GM18498 (cell line): ENCODE data around the gene OLIG1.

Experiments used
- ATAC-seq: cut with Tn5 transposase; IDR thresholded peaks from one replicate; pipeline ENCODE4 v1.9.1; 2021; ENCODE audit warnings: mild to moderate bottlenecking, moderate library complexity; ENCODE audit not compliant: unreplicated experiment

The OLIG1 gene

DNA sequence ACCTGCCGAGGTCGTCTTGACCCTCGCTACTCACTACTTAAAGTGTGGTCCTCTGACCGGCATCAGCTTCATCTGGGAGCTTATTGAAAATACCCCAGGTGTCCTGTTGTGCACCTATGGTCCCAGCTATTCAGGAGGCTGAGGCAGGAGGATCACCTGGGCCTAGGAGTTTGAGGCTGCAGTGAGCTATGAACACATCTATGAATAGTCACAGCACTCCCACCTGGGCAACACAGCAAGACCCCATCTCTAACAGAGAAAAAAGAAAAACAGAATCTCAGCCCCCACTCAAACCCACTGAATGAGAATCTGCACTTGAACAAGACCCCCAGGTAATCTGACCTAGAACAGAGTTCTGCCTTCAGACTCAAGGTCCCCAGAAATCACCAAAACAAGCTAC is 8.7 kb upstream of the OLIG1 start:
- ATAC-seq = no peak

DNA sequence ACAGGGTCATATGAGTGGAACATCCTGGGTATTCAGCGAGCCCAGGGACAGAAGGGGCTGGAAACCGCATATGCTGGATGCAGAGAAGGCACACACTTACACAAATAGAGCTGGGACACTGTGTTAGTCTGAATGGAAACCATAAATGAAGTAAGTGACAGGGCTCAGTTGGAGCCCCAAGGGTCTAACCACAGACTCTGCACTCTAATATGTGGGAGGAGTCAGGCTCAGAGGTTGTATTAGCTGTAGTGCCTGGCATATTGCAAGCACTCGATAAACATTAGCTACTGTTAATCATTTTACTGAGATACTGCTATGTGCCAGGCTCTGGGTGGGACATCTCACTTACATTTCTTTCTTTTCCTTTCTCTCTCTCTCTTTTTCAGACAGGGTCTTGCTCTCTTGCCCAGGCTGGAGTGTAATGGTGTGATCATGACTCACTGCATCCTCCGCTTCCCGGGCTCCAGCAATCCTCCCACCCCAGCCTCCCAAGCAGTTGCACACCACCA is 6.5 kb upstream of the OLIG1 start:
- no peak for ATAC-seq

DNA sequence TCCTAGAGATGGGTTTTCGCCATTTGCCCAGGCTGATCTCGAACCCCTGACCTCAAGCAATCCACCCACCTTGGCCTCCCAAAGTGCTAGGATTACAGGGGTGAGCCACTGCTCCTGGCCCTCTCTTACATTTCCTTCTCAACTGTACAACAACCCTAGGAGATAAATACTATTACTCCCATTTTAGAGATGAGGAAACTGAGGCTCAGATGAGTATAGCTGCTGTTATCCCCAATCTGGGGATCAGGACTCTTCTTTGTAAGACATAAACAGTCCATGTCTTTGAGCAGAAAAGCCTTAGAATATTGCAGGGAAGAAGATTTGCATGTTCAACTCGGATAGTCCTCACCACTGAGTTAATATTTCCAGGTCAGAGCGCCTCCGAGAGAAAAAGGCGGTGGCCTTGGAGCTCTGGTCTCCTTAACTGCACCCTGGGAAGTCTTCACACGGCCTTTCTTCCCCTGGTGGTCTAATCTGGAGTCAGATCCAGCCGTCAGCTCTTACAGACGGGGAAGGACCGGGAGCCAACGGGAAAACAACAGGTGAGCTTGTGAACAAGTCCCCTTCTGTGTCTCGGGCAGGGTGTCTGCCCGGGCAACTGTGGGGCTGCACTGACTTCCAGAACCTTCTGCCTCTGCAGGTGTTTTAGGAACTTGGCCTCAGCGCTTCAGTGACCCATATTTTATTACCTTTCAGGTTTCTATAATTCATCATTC is 5.9 kb upstream of the OLIG1 start:
- no peak for ATAC-seq

DNA sequence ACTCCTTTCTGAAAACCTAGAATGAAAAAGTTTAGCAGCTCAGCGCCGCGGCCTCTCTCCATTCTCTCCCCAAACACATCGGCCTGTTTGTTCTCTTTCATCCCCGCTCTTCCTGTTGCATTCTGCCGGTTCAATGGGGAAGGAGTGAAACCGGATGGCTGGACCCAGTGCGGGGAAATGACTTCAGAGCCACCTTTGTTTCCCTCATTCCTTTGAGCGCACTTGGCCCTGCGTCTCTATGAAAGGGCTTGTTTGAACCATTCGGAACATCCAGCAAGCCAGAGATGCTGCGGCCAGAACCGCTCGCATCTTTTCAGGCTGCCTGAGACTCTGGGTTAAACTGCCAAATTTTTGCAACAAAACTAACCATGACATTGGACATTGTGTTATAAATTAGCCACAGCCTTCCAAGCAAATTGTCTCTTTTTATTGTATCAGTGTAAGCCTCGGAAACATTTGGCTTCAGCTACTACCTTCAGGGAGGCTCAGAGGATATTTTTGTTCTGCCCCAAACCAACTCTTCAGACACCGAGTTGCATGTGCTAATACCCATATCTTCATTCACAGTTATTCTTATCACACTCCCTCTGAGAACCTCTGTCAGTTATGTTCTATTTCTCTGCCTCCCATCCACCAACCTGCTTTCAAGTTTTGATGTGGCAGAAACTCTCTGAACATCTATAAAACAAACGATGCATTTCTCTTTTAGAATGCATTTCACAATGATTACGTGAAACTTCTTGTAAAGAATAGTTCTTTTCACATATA is 5.1 kb upstream of the OLIG1 start:
- ATAC-seq = no peak

DNA sequence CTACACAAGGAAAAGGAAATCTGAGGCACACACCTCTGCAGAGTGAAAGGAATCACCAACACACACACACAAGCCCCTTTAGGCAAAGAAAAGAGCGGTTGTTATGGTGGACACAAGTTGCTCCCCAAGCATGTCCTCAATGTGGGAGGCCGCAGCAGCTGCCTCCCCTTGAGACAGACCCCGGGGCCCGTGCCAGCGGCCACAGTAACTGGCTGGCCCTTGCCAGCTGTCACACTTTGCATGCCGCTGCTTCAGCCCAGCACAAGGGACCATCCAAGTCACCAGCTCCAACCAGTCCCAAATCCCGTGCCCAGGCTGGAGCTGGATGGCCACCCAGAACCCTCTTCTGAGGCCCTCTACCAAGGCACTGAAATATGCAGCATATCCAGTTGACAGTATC is 2.9 kb upstream of the OLIG1 start:
- ATAC-seq = no peak

DNA sequence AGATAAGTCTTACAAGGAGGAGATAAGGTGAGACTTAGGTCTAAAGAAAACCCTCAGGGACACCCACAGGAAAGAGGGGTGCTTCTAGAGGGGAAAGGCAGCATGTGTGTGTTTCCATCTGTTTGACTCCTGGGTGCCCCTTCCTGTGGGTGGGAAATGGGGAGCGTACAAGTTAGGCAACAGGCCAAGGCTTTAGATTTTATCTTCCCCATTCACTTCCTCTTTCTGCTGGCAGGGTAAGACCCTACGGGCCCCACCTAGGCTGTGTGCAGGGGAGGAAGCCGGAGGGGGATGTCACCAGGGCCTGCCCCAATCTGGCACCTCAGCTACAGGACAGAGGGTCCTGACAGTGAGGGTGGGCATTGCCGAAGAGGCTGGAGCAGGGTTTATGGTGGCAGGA is 2.5 kb upstream of the OLIG1 start:
- ATAC-seq = no peak

DNA sequence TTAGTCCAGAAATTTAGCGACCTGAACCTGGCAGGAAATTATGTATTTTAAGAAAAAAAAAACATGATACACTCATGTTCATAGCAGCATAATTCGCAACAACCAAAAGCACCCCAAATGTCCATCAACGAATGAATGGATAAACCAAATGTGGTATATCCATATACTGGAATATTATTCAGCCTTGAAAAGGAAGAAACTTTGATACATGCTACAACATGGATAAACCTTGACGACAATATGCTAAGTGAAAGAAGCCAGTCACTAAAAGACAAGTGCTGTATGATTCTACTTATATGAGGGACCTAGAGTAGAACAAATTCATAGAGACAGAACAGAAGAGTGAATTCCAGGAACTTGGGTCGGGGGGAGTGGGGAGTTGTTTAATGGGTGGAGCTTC is 698 bp upstream of the OLIG1 start:
- no peak for ATAC-seq

DNA sequence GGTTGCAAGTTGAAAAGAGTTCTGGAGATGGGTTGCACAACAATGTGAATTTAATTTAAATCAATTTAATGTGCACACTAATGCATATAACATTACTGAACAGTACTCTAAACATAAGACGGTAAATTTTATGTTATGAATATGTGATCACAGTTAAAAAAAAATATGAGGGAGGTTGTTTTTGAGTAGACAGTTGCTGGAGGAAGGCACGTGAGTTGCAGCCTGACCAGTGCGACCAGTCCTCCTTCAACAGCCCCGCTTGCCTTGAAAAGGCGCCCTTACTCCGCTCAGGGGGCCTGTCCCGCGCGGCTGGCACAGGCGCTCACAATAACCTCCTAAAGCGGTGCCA is 322 bp upstream of the OLIG1 start:
- ATAC-seq = no peak

DNA sequence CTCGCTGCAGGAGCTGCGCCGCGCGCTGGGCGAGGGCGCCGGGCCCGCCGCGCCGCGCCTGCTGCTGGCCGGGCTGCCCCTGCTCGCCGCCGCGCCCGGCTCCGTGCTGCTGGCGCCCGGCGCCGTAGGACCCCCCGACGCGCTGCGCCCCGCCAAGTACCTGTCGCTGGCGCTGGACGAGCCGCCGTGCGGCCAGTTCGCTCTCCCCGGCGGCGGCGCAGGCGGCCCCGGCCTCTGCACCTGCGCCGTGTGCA is 730 bp downstream of the OLIG1 start:
- peak; percentile 20 for ATAC-seq

DNA sequence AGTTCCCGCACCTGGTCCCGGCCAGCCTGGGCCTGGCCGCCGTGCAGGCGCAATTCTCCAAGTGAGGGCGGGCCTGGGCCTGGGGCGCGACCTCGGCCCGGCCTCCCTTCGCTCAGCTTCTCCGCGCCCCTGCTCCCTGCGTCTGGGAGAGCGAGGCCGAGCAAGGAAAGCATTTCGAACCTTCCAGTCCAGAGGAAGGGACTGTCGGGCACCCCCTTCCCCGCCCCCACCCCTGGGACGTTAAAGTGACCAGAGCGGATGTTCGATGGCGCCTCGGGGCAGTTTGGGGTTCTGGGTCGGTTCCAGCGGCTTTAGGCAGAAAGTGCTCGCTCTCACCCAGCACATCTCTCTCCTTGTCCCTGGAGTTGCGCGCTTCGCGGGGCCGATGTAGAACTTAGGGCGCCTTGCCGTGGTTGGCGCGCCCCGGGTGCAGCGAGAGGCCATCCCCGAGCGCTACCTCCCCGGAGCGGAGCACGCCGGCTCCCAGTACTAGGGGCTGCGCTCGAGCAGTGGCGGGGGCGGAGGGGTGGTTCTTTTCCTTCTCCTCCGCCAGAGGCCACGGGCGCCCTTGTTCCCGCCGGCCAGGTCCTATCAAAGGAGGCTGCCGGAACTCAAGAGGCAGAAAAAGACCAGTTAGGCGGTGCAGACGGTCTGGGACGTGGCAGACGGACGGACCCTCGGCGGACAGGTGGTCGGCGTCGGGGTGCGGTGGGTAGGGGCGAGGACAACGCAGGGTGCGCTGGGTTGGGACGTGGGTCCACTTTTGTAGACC is 1.2 kb downstream of the OLIG1 start:
- ATAC-seq = no peak

DNA sequence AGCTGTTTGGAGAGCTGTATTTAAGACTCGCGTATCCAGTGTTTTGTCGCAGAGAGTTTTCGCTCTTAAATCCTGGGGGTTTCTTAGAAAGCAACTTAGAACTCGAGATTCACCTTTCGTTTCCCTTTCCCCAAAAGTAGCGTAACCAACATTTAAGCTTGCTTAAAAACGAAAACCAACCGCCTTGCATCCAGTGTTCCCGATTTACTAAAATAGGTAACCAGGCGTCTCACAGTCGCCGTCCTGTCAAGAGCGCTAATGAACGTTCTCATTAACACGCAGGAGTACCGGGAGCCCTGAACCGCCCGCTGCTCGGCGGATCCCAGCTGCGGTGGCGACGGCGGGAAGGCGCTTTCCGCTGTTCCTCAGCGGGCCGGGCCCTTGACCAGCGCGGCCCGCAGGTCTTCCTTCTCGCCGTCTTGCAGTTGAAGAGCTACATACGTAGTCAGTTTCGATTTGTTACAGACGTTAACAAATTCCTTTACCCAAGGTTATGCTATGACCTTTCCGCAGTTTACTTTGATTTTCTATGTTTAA is 1.9 kb downstream of the OLIG1 start:
- no peak for ATAC-seq

DNA sequence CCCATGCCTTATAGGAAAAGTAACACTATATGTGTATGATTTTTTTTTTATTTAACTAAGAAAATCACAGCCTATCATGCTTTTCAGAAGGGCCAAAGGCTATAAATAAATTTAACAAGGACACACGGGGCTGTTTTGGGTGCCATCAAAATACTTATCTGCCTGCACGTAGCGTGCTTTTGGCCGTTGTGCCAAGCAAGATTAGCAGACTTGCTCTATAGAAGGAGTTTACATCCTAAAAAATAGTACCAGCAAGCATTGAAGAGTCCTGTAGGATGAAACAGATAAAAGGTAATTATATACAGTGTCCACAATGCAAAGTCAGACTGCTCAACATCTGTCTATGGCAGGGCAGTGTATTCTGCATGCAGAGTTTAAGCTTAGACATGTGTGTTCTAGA is 3.7 kb downstream of the OLIG1 start:
- no peak for ATAC-seq

DNA sequence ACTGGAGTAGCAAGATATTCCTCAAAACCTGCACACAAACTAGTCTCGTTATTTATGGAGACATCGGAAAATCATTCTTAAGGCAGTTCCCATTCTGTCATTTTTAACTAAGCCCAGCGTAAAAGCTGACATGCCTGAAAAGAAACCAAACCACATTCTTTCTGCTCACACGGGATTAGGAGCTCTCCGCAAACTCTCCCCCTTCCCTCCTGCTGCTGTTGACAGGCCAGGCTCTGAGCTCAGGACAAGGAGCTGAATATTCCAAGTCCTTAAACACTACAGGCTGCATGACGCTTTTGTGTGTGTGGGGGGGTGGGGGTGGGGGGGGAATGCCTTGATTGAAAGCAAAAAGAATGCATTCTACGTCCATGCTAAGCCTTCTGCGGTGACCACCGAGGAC is 5.2 kb downstream of the OLIG1 start:
- ATAC-seq = no peak

DNA sequence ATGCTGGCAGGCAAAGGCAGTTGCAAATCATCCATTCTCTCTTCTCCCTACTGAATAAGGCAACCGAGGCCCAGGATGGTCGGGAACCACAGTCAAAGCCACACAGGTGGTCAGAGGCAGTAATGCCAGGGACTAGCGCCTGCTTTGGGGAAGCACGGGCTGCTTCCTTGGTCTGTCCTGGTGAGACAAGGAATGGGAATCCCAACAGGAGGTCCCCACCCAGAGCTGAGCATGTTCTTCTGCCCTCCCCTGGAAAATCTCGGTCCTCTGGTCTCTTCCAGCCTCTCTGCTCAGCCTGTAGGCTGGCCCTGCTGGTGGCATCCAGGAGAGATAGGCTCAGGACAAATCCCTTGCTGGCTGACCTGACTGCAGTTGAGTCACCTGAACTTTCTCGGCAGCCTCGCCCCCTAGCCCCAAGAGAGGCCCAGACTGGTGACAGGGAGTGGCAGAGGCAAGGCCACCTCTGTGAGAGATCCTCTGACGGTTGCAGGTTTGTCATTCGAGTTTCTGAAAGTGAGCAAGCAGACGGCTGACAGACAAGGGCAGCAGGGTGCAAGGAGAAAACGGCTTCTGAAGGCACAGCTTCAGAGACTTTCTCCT is 5.8 kb downstream of the OLIG1 start:
- no peak for ATAC-seq

DNA sequence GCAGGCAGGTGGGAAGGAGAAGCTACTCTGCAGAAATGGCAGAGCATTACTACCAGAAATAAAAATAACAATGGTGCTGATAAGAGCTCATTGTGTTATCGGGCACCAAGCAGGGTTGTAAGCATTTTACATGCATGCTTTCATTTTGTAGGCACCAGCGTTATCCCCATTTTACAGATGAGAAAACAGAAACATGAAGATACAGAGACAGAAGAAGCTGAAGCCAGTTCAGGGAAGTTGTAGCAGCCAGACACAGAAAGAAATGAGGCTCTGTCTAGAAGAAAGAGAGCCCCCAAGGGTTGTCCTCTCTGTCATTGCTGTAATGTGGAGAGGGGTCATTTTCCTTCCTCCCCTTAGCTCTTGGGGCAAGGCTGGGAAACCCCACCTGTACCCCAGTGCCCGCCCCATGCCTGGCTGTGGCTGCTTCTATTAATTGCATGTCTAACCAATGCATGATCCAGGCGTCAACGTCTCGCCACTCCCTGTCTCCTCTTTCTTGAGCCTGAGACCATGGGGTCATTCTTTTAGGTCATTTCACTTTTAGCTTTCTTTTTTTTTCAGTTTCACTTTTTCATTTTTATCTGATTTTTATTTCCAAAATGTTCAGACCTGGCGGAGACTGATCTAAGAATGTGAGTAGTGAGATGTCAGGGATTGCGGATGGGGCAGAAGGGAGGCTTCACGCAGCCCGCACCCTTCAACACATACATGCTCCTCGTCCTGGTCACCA is 6.8 kb downstream of the OLIG1 start:
- no peak for ATAC-seq

DNA sequence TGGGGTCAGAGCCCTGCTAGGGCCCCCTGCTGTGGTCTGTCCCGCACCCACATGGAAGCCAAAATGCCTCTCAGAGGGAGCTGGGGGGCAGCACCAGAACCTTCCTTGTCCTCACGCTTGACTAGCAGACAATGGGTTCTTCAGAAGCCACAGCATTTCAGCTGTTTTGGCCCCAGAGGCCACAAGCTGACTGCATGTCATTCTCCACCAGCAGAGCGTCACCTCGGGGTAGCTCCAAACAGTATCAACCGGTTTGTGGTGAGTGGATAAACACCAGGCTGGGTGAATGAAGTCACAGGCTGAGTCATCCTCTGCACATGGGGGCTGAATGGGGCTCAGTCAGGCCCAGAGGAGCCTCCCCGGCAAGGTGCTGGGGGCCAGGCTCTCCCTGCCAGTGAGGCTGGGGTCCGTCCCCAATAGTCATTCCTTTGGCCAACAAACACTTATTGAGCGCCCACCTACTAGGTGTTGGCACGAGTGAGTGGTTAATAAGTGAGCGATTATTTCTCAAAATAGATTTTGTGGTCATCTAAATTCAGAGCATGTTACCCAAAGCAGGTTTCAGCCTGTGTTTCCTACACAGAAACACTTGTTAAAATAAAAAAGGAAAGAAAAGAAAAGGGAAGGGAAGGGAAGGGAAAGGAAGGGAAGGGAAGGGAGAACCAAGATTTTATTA is 9.1 kb downstream of the OLIG1 start:
- peak; percentile 95 for ATAC-seq

DNA sequence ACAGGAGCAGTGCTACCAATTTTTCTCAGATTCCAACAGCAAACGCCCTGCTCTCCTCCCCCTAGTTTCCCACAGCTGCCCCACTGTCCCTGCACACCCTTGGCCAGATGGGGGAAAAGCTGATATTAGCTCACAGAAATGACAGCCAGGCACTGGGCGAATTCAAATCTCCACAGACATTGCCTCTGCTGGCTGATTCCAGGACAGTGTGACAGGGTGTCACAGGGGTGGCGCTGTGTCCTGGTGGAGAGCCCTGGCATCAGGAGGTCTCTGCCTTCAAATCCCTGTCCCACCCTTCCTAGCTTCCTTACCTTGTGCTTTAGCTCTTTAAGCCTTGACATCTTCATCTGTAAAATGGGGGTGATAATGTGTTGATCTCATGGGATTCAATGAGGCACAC is 10.4 kb downstream of the OLIG1 start:
- ATAC-seq = no peak

DNA sequence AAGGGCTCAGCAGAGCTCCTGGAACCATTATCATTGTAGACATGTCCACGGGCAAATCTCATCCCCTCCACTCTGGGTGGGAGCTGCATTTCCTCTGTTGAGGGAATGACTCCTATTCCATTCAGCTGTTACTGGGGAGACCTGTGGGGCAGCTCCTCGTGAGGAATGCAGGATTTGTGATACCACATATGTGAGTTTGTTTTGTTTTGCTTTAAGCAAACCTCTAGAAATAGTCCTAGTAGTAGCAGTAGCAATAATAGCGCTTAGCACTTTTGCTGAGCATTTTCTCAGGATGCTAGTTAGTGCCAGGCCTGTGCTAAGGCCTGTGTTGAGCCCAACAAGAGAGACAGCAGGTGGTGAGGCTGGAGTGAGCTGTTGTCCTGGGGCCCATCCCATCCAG is 10.8 kb downstream of the OLIG1 start:
- no peak for ATAC-seq

DNA sequence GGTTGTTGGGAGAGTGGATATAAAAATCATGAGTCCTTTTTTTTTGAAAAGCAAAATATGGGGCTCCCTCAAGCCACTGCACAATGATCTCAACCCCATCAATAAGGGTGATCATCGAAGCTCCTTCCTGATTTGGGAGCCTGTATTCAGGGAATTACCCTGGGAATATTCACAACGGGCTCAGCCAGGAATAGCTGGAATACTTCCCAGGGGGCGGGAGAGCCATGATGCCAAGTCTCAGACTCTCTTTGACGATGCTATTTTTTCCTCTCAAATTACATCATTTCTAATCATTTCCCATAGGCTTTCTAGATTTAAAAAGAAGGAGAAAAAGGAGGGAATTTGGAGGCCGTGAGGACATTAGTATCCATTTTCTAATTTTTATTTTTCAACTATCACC is 18.4 kb downstream of the OLIG1 start:
- no peak for ATAC-seq

DNA sequence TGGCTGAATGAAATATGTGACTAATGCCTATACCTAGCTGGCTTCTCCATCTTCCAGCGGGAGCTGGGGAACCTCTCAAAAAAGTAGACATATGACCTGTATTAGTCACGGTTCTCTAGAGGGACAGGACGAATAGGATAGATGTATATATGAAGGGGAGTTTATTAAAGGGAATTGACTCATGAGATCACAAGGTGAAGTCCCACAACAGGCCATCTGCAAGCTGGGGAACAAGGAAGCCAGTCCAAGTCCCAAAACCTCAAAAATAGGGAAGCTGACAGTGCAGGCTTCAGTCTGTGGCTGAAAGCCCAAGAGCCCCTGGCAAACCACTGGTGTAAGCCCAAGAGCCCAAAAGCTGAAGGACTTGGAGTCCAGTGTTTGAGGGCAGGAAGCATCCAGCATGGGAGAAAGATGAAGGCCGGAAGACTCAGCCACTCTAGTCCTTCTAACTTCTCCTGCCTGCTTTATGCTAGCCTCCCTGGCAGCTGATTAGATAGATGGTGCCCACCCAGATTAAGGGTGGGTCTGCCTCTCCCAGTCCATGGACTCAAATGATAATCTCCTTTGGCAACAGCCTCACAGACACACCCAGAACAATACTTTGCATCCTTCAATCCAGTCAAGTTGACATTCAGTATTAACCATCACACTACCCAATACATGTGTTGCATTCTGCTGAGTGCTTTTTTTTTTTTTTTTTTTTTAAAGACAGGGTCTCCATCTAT is 19.6 kb downstream of the OLIG1 start:
- ATAC-seq = no peak
